ENCODE results near the gene SCARF2. TPM values are rescaled to one million over a fixed set of nuclear protein-coding genes. Genes with fewer than 3 reads are reported as not detected.
"Not testable (repeated sequence)": the region's sequence is repeated elsewhere in the genome, so short reads cannot be mapped to it uniquely, and the experiment has no call there.

SCARF2 gene
- total RNA-seq, 1 donor from 2014 or later: 1.6 TPM

- no peak for FAIRE-seq
These were observed 25.9 kb upstream of the SCARF2 start for GRCh38 chr22:20463324-20464095.

GRCh38 chr22:20459862-20460261 is 22.2 kb upstream of the SCARF2 start:
- FAIRE-seq: no peak

More at GRCh38 chr22:20463324-20464095, 25.9 kb upstream of the SCARF2 start:
- DNase-seq (ENCODE audit: low spot score in 2 of 2): no peak

GRCh38 chr22:20459152-20459542 is 21.5 kb upstream of the SCARF2 start:
- no peak for FAIRE-seq
- no peak for DNase-seq (ENCODE audit: low spot score in 2 of 2)

More at GRCh38 chr22:20459862-20460261, 22.2 kb upstream of the SCARF2 start:
- DNase-seq (ENCODE audit: low spot score in 2 of 2): no peak

DNA sequence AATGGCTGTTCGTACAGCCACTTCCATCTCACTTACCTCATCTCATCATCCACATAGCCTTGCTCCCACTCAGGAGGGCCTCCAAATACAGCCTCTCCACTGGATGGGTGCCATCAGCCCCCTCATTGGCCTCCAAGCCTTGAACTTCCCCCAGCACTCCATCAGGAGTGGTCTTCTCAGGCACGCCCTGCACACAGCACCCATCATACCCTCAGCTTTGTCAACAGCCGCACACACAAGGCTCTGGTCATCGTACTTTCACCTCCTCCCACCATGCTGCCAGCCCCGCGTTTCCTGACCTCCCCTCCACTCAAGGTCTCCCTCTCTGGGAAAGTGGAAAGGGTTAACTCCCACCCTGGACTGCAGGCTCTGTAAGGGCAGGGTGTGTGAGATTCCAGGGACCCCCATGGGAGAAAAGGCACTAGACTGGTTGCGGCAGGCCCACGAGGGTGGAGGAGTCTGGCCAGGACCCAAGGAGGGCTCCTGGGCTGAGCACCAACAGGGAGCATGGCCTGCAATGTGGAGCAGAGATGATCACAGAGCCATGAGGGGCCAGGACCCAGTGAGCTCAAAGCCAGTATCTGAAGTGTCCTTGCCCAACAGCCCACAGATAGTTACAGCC is 21.0 kb upstream of the SCARF2 start:
- no peak for DNase-seq (ENCODE audit: low spot score in 2 of 2)

DNA sequence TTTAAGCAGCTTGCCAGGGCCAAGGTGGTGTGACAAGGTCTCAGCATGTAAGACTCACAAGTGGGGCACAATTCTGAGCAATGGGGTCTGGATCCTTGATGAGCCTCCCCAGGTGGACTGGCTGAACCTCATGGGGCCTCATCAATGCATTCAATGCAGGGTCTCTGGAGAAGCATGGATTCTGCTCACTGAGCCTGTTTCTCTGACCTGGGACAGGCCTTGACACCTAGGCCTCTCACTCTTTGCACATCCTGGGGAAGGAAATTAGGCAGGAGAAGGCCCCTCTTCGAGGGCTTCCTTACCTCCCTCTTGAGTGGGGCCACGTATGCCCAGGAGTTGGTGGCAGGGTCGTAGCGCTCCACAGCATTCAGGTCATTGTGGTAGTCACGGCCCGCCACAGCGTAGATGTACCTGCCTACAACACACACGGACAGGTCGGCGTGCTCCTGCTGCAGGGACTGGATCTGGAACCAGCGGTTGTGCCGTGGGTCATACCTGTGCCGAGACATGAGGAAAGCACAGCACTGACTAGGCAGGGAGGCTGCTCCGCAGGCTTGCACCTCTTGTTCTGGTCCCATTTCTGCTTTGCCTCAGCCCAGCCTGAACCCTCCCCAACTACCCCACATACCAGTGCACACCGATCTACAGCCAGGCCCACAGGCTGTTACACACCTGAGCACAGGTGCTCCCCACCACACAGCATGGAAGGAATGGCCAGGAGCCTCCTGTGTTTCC is 20.0 kb upstream of the SCARF2 start:
- no peak for DNase-seq (ENCODE audit: low spot score in 2 of 2)
- no peak for FAIRE-seq

More for the DNA sequence above, 21.0 kb upstream of the SCARF2 start:
- FAIRE-seq: no peak

DNA sequence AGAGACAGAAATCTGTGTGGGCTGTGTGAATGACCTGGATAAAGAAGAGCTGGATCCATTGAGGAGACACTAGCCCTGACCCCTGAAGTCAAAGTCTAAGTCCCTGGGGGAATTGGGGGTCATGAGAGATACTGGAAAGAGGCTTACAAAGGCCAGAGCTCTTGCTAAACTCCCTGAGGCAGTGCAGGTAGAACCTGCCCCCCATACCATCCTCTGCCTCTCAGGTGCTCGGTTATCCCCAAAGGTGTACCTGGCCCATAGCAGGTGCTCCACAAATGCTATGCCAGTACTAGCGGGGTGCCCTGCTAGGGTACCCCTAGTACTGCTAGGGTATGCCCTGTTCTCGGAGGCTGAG is 19.1 kb upstream of the SCARF2 start:
- no peak for FAIRE-seq
- no peak for DNase-seq (ENCODE audit: low spot score in 2 of 2)

- FAIRE-seq (no peak), DNase-seq (ENCODE audit: low spot score in 2 of 2) (peak; percentile 68 to 78)
These were observed 18.6 kb upstream of the SCARF2 start for GRCh38 chr22:20456064-20456721.

DNA sequence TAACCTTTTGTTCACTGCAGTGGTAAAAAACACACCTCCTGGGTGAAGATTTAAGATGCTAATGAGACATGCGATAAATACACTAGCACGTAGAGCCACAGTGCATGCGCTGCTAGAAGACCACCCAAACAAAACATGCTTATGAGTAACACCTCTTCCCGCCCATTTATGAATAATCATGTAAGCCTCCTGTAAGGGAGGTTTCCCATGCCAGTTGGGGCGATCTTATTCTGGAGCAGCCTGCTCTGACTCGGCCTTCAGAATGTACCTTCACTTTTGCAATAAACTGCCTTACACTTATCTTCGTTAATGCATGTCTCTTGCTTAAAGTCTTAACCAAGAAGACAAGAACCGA is 18.1 kb upstream of the SCARF2 start:
- no peak for FAIRE-seq
- DNase-seq (ENCODE audit: low spot score in 2 of 2): no peak

GRCh38 chr22:20453222-20453621 is 15.6 kb upstream of the SCARF2 start:
- FAIRE-seq (no peak), DNase-seq (ENCODE audit: low spot score in 2 of 2) (no peak)

GRCh38 chr22:20451920-20452319 is 14.3 kb upstream of the SCARF2 start:
- FAIRE-seq (no peak), DNase-seq (ENCODE audit: low spot score in 2 of 2) (no peak)

GRCh38 chr22:20451129-20451778 is 13.6 kb upstream of the SCARF2 start:
- not testable (repeated sequence) for DNase-seq (ENCODE audit: low spot score in 2 of 2); FAIRE-seq

GRCh38 chr22:20450551-20450906 is 12.9 kb upstream of the SCARF2 start:
- FAIRE-seq (no peak), DNase-seq (ENCODE audit: low spot score in 2 of 2) (no peak)

DNA sequence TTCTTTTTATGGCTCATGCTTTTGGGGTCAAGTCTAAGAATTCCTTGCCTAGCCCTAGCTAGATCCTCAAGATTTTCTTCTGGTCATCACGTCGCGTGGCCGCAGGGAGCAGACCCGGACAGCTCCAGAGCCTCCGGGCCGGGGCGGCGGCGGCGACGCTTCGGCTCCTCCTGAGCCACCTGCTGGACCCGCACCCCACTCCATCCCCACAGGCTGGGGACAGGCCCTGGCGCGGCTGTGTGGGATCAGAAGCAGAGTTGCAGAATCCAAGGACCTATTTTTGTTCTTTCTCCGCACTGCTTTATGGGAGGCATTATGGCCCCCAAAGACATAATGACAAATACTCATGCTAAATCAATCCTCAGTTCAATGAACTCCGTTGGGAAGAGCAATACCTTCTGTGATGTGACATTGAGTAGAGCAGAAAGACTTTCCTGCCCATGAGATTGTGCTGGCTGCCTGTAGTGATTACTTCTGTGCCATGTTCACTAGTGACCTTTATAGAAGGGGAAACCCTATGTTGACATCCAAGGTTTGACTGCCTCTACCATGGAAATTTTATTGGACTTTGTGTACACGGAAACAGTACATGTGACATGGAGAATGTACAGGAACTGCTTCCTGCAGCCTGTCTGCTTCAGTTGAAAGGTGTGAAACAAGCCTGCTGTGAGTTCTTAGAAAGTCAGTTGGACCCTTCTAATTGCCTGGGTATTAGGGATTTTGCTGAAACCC is 12.4 kb upstream of the SCARF2 start:
- DNase-seq (ENCODE audit: low spot score in 2 of 2) (no peak), FAIRE-seq (no peak)

DNA sequence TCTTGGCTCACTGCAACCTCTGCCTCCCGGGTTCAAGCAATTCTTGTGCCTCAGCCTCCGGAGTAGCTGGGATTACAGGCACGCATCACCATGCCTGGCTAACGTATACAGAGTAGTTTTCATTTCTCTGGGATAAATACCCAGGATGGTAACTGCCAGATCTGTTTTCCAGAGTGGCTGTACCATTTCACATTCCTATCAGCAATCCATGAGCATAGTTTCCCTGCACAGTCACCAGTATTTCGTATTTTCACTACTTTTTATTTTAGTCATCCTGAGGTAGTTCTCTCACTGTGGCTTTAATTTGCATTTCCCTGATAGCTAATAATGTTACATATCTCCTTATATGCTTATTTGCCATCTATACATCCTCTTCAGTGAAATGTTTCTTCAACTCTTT is 11.0 kb upstream of the SCARF2 start:
- DNase-seq (ENCODE audit: low spot score in 2 of 2) (no peak), FAIRE-seq (no peak)

- no peak for DNase-seq (ENCODE audit: low spot score in 2 of 2)
- FAIRE-seq: no peak
These were observed 8.9 kb upstream of the SCARF2 start for GRCh38 chr22:20446383-20446970.

DNA sequence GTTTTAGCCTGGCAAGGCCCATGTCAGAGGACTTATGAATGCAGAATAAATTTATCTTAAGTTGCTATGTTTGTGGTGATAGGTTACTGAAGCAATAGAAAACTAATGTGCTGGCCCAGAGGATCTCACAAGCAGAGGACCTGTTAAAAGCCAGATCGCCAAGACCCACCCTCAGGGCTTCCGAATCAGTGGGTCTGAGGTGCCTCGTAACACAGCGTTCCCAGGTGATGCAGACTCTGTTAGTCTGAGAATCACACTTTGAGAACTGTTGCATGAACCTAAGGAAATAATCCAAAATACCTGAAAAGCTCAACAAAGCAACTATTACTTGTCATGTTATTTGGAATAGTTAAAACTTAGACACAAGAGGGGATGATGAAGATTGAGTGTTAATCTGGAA is 6.7 kb upstream of the SCARF2 start:
- FAIRE-seq: no peak

GRCh38 chr22:20442485-20443284 is 5.1 kb upstream of the SCARF2 start:
- FAIRE-seq: no peak
- DNase-seq (ENCODE audit: low spot score in 2 of 2): no peak

More for the DNA sequence above, 6.7 kb upstream of the SCARF2 start:
- no peak for DNase-seq (ENCODE audit: low spot score in 2 of 2)

GRCh38 chr22:20441631-20442484 is 4.2 kb upstream of the SCARF2 start:
- DNase-seq (ENCODE audit: low spot score in 2 of 2) (no peak), FAIRE-seq (no peak)
